Gastroesophageal sphincter (tissue), 4 donors: ENCODE measurements around the gene PSME3IP1. TPM values are rescaled to one million over a fixed set of nuclear protein-coding genes. Genes with fewer than 3 reads are reported as not detected.

Experiments used
- ATAC-seq: fragments of 150-250 bp; one replicate; pipeline ENCODE4 v1.9.1; 2016; ENCODE audit warnings: mild to moderate bottlenecking, moderate library complexity
- H3K27ac ChIP-seq, 4 donors: fragments of 200-600 bp; sonication (generic) in 3 of 4; 1 replicate in 3 of 4; 2 replicates in 1 of 4; pipeline ENCODE4 v1.5.1; 2016 to 2019
- H3K27me3 ChIP-seq: fragments of 200-600 bp; sonication (generic); one replicate; pipeline ENCODE4 v1.5.1; 2019
- H3K36me3 ChIP-seq, 2 donors: fragments of 200-600 bp; sonication (generic); one replicate each; pipeline ENCODE4 v1.5.1; 2019; ENCODE audit warnings: control low read depth in 1 of 2
- H3K4me1 ChIP-seq, 3 donors: fragments of 200-600 bp; sonication (generic); 1 replicate in 2 of 3; 2 replicates in 1 of 3; pipeline ENCODE4 v1.5.1; 2016 to 2019; ENCODE audit warnings: control low read depth in 2 of 3
- H3K4me3 ChIP-seq, 2 donors: fragments of 200-600 bp; sonication (generic); one replicate each; pipeline ENCODE4 v1.5.1; 2019; ENCODE audit warnings: mild to moderate bottlenecking in 1 of 2, moderate library complexity in 1 of 2
- H3K9me3 ChIP-seq, 3 donors: fragments of 200-600 bp; sonication (generic); one replicate each; pipeline ENCODE4 v1.5.1; 2017 to 2019; ENCODE audit warnings: control low read depth in 2 of 3
- EP300 ChIP-seq: sonication (generic); formaldehyde crosslinking; IDR thresholded peaks from one replicate; pipeline ENCODE4 v1.6.1; 2017; ENCODE audit warnings: antibody characterized with exemption, mild to moderate bottlenecking
- POLR2A ChIP-seq, 2 donors: fragments of 450-650 bp; IDR thresholded peaks; one replicate each; pipeline ENCODE4 v1.6.1; 2017; ENCODE audit warnings: antibody characterized with exemption in 2 of 2, mild to moderate bottlenecking in 2 of 2, moderate library complexity in 1 of 2
- POLR2AphosphoS5 ChIP-seq: sonication (generic); formaldehyde crosslinking; IDR thresholded peaks from one replicate; pipeline ENCODE4 v1.6.1; 2017; ENCODE audit warnings: antibody characterized with exemption
- WGBS, 2 donors: methylation state at CpG; one replicate each; pipeline ENCODE4 v1.1.5; 2018; ENCODE audit warnings: low coverage in 1 of 2; 5-methylcytosine and 5-hydroxymethylcytosine counted together
- total RNA-seq, 4 donors: library from RNA; depleted of rRNA; stranded (reverse); fragments of >200 nt; gene quantifications; one replicate each; pipeline ENCODE4 v1.1.0, GENCODE V29; 2016
- TF ChIP-seq, protein P1 (sequence below), 4 experiments: fragments of 200-600 bp in 2 of 4; fragments of 450-650 bp in 2 of 4; sonication (generic) in 1 of 4; IDR thresholded peaks; one replicate each; pipeline ENCODE4 v1.5.1; 2017 to 2019; ENCODE audit warnings: antibody characterized with exemption in 4 of 4, mild to moderate bottlenecking in 2 of 4, moderate library complexity in 2 of 4

PSME3IP1 gene
- total RNA-seq, 4 donors from 2014 or later = 54.9 to 80.7 (median 68.1) TPM

DNA sequence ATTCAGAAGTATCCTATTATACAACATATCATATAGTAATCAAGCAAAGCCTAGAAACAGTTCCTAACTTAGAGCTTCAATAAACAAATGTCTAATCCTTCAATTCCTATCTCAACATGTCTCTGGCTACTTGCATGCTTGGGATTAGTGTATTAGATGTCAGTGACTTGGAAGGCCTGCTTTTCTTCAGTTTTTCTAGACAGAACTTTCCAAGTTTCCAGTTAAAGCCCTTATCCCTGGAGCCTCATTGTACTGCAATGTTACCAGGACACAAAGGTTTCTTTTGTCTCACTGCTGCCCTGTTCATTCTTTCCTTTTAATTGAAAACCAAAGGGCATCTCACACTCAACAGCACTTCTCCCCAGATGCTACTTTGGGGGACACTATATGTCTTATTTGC is 16.5 kb downstream of the PSME3IP1 start:
- Histone ChIP-seq H3K36me3 (peaks cover 0 to 86% of the 10 kb centered on the region in 2 donors), H3K9me3 (no peaks in the 10 kb centered on the region), H3K4me1 (peaks cover 0 to 11% (median 0%) of the 10 kb centered on the region in 3 donors), H3K27me3 (no peaks in the 10 kb centered on the region), H3K4me3 (no peak overlapping the region), H3K27ac (no peak overlapping the region)
- TF ChIP-seq, protein P1, sequence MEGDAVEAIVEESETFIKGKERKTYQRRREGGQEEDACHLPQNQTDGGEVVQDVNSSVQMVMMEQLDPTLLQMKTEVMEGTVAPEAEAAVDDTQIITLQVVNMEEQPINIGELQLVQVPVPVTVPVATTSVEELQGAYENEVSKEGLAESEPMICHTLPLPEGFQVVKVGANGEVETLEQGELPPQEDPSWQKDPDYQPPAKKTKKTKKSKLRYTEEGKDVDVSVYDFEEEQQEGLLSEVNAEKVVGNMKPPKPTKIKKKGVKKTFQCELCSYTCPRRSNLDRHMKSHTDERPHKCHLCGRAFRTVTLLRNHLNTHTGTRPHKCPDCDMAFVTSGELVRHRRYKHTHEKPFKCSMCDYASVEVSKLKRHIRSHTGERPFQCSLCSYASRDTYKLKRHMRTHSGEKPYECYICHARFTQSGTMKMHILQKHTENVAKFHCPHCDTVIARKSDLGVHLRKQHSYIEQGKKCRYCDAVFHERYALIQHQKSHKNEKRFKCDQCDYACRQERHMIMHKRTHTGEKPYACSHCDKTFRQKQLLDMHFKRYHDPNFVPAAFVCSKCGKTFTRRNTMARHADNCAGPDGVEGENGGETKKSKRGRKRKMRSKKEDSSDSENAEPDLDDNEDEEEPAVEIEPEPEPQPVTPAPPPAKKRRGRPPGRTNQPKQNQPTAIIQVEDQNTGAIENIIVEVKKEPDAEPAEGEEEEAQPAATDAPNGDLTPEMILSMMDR (IDR thresholded peaks at IDR 0.05) = no peak
- TF ChIP-seq EP300 (no peak), POLR2AphosphoS5 (no peak), POLR2A (IDR thresholded peaks at IDR 0.05) (no peak)
- no peak for ATAC-seq

DNA sequence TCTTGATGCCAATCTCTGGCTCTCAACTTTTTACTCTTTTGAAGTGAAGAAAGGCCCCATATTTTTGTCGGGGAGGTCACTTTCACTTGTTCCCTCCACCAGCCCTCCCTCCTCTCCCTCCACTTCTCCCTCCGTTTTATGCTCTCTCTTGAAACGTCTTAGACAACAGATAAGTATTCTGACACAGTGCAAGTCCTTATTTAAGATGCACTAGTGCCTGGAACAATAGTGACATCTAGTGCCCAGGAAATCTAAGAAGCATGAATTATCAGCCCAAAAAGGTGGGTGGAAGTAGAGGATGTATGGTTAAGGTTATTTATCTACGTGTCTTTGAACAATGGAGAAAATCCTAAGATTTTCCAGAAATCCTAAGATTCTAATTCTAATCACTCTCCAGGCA is 17.9 kb downstream of the PSME3IP1 start:
- Histone ChIP-seq H3K36me3 (peaks cover 0 to 88% of the 10 kb centered on the region in 2 donors), H3K27ac (no peak overlapping the region), H3K27me3 (no peaks in the 10 kb centered on the region), H3K4me1 (peaks cover 0 to 11% (median 0%) of the 10 kb centered on the region in 3 donors), H3K4me3 (no peak overlapping the region), H3K9me3 (no peaks in the 10 kb centered on the region)
- no peak for TF ChIP-seq EP300
- TF ChIP-seq, protein P1 (IDR thresholded peaks at IDR 0.05) = peak in 3 of 4 experiments; percentile 42 to 61 (median 44)
- no peak for ATAC-seq
- 4 to 5% methylated on average over 4 of the region's 4 CpGs for whole genome bisulfite sequencing, 2 donors

DNA sequence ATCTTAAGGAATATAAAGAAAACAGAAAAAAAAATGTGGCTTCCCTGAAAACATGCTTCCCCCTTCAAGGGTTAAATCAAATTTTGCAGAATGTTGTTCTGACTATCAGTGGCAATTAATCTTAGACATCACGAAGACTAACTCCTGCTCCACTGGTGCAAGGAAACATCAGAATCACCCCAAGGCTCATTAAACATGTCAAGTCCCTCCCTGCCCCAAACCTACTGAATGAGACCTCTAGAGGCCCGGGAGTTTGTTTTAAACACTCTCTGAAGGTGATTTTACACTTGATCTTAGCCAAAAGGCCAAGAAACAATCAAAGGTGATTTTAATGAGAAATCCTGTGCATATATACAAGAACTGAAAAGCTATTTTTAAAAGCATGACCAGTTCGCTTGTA is 18.3 kb downstream of the PSME3IP1 start:
- no peaks in the 10 kb centered on the region for H3K27me3 ChIP-seq
- peaks cover 0 to 11% (median 0%) of the 10 kb centered on the region in 3 donors for H3K4me1 ChIP-seq
- H3K4me3 ChIP-seq = no peak overlapping the region
- TF ChIP-seq EP300 (no peak), POLR2A (IDR thresholded peaks at IDR 0.05) (no peak), POLR2AphosphoS5 (no peak)
- TF ChIP-seq, protein P1 (IDR thresholded peaks at IDR 0.05) = no peak
- H3K27ac ChIP-seq = no peak overlapping the region
- ATAC-seq = no peak
- WGBS, 2 donors = 44 to 68% methylated on average over 3 of the region's 3 CpGs
- H3K9me3 ChIP-seq = no peaks in the 10 kb centered on the region
- peaks cover 0 to 88% of the 10 kb centered on the region in 2 donors for H3K36me3 ChIP-seq

DNA sequence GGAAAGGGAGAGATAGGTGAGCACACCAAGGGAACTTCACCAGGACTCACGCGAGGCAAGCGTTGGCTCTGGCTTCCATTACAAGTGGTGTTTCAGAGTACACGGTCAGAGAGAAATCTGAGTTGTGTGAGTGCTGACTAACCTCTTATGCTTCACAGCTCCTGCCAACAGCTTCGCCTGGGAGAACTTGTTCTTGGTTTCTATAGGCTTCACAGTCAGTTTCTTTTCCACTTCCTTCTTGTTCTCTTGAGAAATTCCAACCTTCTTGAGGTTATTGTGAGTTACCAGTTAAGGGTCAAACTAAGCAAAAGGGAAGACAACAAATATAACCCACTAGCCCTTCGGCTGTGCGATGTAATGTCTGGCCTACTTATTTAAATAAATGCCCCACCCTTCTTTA is 18.9 kb downstream of the PSME3IP1 start:
- Histone ChIP-seq H3K9me3 (no peaks in the 10 kb centered on the region), H3K36me3 (peaks cover 0 to 88% of the 10 kb centered on the region in 2 donors), H3K27me3 (no peaks in the 10 kb centered on the region), H3K4me3 (no peak overlapping the region), H3K4me1 (peaks cover 0 to 11% (median 0%) of the 10 kb centered on the region in 3 donors), H3K27ac (no peak overlapping the region)
- peak; percentile 51 for ATAC-seq
- TF ChIP-seq, protein P1 (IDR thresholded peaks at IDR 0.05) = no peak
- TF ChIP-seq POLR2A (IDR thresholded peaks at IDR 0.05) = no peak
- no peak for TF ChIP-seq POLR2AphosphoS5
- WGBS, 2 donors = 77 to 84% methylated on average over 7 of the region's 7 CpGs

DNA sequence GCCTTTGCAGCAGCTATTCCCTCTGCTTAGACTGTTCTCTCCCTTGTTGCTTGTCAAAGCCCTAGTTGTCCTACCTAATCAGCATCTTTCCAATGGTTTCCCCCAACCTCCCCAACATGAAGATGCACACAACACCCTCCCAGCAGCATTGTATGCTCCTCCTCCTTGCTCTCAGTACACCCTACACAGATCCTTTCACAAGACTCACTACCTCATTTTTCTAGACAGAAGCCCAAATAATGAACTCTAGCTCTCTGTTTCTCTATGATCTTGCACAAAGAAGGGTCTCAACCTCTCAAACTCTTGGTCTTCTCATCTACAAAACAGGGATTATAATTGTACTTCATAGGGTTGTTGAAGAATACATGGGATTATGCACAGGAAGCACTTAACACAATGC is 19.4 kb downstream of the PSME3IP1 start:
- Histone ChIP-seq H3K4me3 (no peak overlapping the region), H3K27me3 (no peaks in the 10 kb centered on the region), H3K36me3 (peaks cover 0 to 88% of the 10 kb centered on the region in 2 donors), H3K9me3 (no peaks in the 10 kb centered on the region), H3K4me1 (peaks cover 0 to 11% (median 0%) of the 10 kb centered on the region in 3 donors), H3K27ac (no peak overlapping the region)
- TF ChIP-seq, protein P1 (IDR thresholded peaks at IDR 0.05) = no peak
- no peak for TF ChIP-seq EP300
- no peak for TF ChIP-seq POLR2AphosphoS5
- TF ChIP-seq POLR2A (IDR thresholded peaks at IDR 0.05) = no peak
- ATAC-seq = no peak
